Hepatocyte (in vitro differentiated cells): Measurements from ENCODE around the gene ATF4.

Experiments used
- CTCF ChIP-seq: fragments of 200-600 bp; sonication (generic); IDR thresholded peaks from 2 replicates; pipeline ENCODE4 v1.5.1; 2016; ENCODE audit warnings: antibody characterized with exemption, mild to moderate bottlenecking; ENCODE audit not compliant: poor library complexity
- EZH2 ChIP-seq: fragments of 200-600 bp; sonication (generic); IDR thresholded peaks from 2 replicates; pipeline ENCODE4 v1.6.1; 2016; ENCODE audit warnings: antibody characterized with exemption, mild to moderate bottlenecking, borderline replicate concordance

- TF ChIP-seq CTCF (peak; percentile 98), EZH2 (no peak)
These were observed 8.5 kb downstream of the ATF4 start for GRCh38 chr22:39528681-39529486.
